GM18873 (cell line): ENCODE results near the gene DUSP1.

Source experiments
- ATAC-seq: cut with Tn5 transposase; IDR thresholded peaks from one replicate; pipeline ENCODE4 v1.9.1; 2021; ENCODE audit warnings: mild to moderate bottlenecking, moderate library complexity, moderate number of reproducible peaks; ENCODE audit not compliant: unreplicated experiment, low FRiP score

DUSP1 gene

GRCh38 chr5:172727551-172727950 lies 43.4 kb downstream of the DUSP1 start:
- ATAC-seq = no peak

DNA sequence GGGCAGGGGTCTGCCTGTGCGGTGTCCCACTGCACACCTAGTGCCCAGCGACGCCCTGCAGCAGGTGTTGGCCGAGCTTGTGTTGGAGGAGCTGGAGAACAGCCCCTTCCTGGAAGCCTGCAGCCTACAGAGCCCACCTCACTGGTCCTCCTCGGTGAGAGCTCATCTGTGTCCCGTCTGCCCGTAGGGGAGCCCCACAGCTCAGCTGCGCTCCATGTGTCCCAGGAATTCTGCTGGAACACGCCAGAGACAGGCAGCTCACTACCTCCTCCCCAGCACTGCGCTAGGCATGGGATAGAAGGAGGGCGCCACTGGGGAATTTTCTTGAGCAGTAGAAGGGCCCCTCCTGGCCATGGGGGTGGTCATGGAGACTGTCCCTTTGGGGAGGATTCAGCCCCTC lies 44.0 kb downstream of the DUSP1 start:
- ATAC-seq = no peak

DNA sequence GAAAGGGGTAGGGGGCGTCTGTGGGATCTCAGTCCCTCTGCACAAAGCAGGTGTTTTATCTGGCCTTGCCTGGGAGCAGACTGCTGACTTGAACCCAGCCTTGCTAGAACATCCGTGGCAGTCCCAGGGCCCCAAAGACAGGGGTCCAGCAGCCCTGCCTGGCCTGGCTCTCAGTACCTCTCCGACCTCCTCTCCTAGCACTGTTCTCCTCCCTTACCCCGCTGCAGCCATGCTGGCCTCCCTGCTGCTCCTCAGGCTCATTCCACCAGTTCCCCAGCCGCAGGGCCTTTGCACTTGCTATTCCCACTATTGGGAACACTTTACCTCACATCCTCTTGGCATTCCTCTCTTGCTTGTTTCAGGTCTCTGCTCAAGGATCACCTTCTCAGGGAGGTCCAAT lies 45.2 kb downstream of the DUSP1 start:
- no peak for ATAC-seq

- no peak for ATAC-seq
Observed at GRCh38 chr5:172725273-172725672, 45.7 kb downstream of the DUSP1 start.

DNA sequence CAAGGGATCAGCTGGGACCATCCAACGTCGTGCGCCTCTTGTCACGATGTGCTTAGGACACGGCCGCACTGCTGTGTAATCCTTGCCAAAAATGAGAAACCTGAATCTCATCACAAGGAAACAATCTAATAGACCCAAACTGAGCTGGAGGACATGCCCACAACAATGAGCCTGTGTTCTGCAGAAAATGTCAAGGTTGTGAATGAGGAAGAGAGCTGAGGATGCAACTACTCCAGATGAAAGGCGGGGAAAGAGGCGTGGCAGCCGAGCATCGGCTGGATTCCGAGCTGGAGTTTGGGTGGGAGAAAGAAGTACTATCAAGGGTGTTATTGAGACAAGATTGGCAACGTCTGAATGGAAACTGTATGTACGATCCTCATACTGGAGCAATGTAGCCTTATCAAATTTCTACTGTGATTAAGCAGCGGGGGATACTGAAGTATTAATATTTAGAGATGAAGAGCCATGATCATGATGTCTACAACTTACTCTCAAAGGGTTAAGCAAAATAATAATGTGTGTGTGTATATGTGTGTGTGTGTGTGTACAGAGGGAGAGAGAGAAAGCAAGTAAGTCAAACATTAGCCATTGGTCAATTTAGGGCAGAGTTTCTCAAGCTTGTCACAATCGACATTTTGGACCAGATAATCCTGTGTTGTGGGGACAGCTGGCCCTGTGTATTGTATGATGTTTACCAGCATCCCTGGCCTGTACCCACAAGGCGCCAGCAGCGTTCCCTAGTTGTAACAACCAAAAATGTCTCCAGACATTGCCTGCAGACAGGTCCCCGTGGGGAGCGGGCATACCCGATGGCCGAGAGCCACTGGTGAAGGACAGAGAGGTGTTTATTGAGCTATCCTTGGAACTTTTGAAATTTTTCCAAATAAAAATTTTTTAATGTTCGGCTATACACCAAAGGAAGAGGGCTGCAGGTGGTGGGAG lies 46.5 kb downstream of the DUSP1 start:
- ATAC-seq = no peak

- ATAC-seq = no peak
Observed at GRCh38 chr5:172723508-172723907, 47.5 kb downstream of the DUSP1 start.

DNA sequence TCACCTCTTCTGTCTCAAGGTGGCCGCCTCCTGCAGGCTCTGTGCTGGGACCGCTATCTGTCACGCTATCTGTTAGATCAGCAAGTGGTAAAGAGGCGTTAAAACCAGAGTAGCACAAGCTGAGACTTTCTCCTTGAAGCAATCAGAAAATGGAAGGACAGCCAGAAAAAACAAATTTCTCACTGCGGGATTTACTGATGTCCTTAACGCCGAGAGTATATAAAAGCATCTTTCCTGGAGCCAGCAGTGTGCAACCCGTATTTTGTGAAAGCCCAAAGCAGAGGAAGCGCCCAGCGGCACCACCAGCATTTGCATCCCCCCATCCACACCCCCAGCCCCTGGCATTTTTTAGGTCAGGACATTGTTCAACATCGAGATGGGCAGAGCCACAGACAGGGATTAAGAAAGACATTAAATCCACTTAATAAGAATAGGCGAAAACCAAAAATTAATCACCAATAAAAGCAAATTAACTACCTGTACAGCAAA lies 48.6 kb downstream of the DUSP1 start:
- no peak for ATAC-seq

GRCh38 chr5:172721455-172722326 lies 49.3 kb downstream of the DUSP1 start:
- ATAC-seq = no peak

- no peak for ATAC-seq
Observed at GRCh38 chr5:172720655-172721054, 50.3 kb downstream of the DUSP1 start.

DNA sequence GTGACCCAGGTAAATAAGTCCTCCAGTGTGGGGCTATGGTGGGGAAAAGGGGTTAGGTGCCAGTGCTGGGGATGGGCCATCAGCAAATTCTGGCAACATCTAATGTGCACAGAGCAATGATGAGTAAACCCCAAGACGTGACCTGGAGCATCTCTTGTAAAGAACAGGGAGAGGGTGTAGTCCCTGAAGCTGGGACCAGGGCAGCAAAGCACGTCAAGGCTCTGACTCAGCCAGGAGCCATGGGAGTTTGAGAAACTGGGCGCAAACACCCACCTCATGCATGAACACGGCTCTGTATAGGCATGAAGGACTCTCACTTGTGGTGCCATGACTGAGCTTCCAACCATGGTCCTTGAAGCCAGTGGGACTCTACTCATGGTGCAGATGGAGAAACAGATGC lies 51.8 kb downstream of the DUSP1 start:
- no peak for ATAC-seq

DNA sequence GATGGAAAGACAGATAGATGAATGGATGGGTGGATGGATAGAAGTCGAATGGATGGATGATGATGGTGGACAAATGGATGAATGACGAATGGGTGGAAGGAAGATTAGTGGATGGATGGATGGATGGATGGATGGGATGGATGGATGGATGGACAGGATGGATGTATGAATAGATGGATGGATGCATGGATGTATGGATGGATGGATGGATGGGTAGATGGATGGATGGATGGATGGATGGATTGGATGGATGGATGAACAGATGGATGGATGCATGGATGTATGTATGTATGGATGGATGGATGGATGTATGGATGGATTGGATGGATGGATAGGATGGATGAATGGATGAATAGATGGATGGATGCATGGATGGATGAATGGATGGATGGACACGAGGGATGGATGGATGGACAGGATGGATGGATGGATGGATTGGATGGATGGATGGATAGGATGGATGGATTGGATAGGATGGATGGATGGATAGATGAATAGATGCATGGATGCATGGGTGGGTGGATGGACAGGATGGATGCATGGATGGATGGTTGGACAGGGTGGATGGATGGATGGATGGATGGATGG lies 52.4 kb downstream of the DUSP1 start:
- no peak for ATAC-seq
